ENCODE measurements around the gene BAK1.

GRCh38 chr6:33576668-33577067, 3.4 kb downstream of the BAK1 start:
- TF ChIP-seq CTCF (IDR thresholded peaks at IDR 0.05) (no peak), POLR2A (IDR thresholded peaks at IDR 0.05) (no peak)
